K562 (cell line): ENCODE measurements around the gene HTRA3. TPM values are rescaled to one million over a fixed set of nuclear protein-coding genes. Genes with fewer than 3 reads are reported as not detected.

Experiments
- ATAC-seq: fragments of 200-7000 bp; cut with Tn5 transposase; 3 replicates; pipeline ENCODE4 v1.9.1; 2020; ENCODE audit warnings: moderate library complexity
- BruUV-seq: library from RNA; stranded (reverse); fragments of 400-500 nt; replicated peaks from 2 replicates; lab custom pipeline; 2021; lab: Mats Ljungman, UMichigan
- CTCF ChIA-PET: fragments of 300-600 bp; formaldehyde crosslinking; extraction: SDS; loops from one replicate; lab custom pipeline; 2021; ENCODE audit warnings: low intra/inter-chr PET ratio; lab: Yijun Ruan, JAX
- POLR2A ChIA-PET: fragments of 300-600, 350-650 bp; sonication (Branson Sonifier 250); formaldehyde crosslinking; extraction: SDS; loops from one replicate; lab custom pipeline; 2021; ENCODE audit warnings: antibody characterized with exemption, inconsistent platforms; lab: Yijun Ruan, JAX
- DNase-seq, 4 experiments: peaks; one replicate each; pipeline versions ENCODE4 v3.0.0 to v3.0.0-alpha.2; 2011 to 2018; ENCODE audit warnings: low spot score in 3 of 4, mixed read lengths in 3 of 4; ENCODE audit errors: extremely low read depth in 1 of 4
- FAIRE-seq: peaks from 2 replicates; lab custom pipeline; 2011; peaks lifted over from hg19 to GRCh38; lab: Jason Lieb, UNC
- H2AFZ ChIP-seq: 2 replicates; pipeline ENCODE4 v1.6.0; 2011; ENCODE audit warnings: low read depth, low read length, control low read depth, inconsistent platforms
- H3K27ac ChIP-seq: fragments of 200-600 bp; 3 replicates; pipeline ENCODE4 v1.8.0; 2011; ENCODE audit warnings: low read depth, mild to moderate bottlenecking, control low read depth, inconsistent platforms, low read length, moderate library complexity, mixed read lengths; ENCODE audit errors: extremely low read depth
- H3K27me3 ChIP-seq, 2 experiments: fragments of 300-600 bp in 1 of 2; 2 replicates in 1 of 2; 3 replicates in 1 of 2; pipeline versions ENCODE4 v1.6.0 to v1.8.0; 2011; ENCODE audit warnings: inconsistent platforms in 2 of 2, low read length in 2 of 2, mild to moderate bottlenecking in 1 of 2, mixed read lengths in 1 of 2, moderate library complexity in 1 of 2; ENCODE audit not compliant: control insufficient read depth in 2 of 2, insufficient read depth in 2 of 2
- H3K36me3 ChIP-seq: fragments of 300-600 bp; 3 replicates; pipeline ENCODE4 v1.8.0; 2011; ENCODE audit warnings: mild to moderate bottlenecking, low read length, inconsistent platforms; ENCODE audit not compliant: control insufficient read depth, insufficient read depth
- H3K4me1 ChIP-seq, 2 experiments: fragments of 200-600 bp in 1 of 2; replicated peaks in 1 of 2; 2 replicates in 1 of 2; 3 replicates in 1 of 2; pipeline versions ENCODE4 v1.5.1 to v1.8.0; 2011; ENCODE audit warnings: inconsistent platforms in 2 of 2, low read length in 2 of 2, mild to moderate bottlenecking in 1 of 2, mixed read lengths in 1 of 2, moderate library complexity in 1 of 2; ENCODE audit not compliant: control insufficient read depth in 2 of 2, insufficient read depth in 2 of 2
- H3K4me2 ChIP-seq: 2 replicates; pipeline ENCODE4 v1.6.1; 2011; ENCODE audit warnings: low read length, control low read depth, inconsistent platforms, mixed read lengths; ENCODE audit not compliant: insufficient read depth
- H3K4me3 ChIP-seq: fragments of 200-600 bp; sonication (generic), shearing (Covaris generic); 2 replicates; pipeline ENCODE4 v1.5.1; 2016; ENCODE audit warnings: control low read depth, inconsistent platforms
- H3K79me2 ChIP-seq: fragments of 200-600 bp; 3 replicates; pipeline ENCODE4 v1.8.0; 2011; ENCODE audit warnings: low read length, inconsistent platforms; ENCODE audit not compliant: control insufficient read depth, insufficient read depth
- H3K9ac ChIP-seq, 2 experiments: 2 replicates each; pipeline versions ENCODE4 v1.6.0 to v1.6.1; 2011; ENCODE audit warnings: low read depth in 2 of 2, low read length in 2 of 2, control low read depth in 1 of 2, inconsistent platforms in 1 of 2, mild to moderate bottlenecking in 1 of 2, mixed read lengths in 1 of 2; ENCODE audit not compliant: insufficient read depth in 1 of 2
- H3K9me1 ChIP-seq: one replicate; pipeline ENCODE4 v1.6.0; 2011; ENCODE audit warnings: inconsistent platforms, mild to moderate bottlenecking, low read length, moderate library complexity; ENCODE audit not compliant: control insufficient read depth, insufficient read depth
- H3K9me3 ChIP-seq: replicated peaks from 2 replicates; pipeline ENCODE4 v1.5.1; 2011; ENCODE audit warnings: low read depth, low read length, inconsistent platforms; ENCODE audit not compliant: control insufficient read depth, insufficient read depth
- H4K20me1 ChIP-seq: replicated peaks from 2 replicates; pipeline ENCODE4 v1.6.1; 2011; ENCODE audit warnings: low read length, inconsistent platforms, mixed read lengths; ENCODE audit not compliant: control insufficient read depth, insufficient read depth
- BCOR ChIP-seq: fragments of 450-650 bp; IDR thresholded peaks from 2 replicates; pipeline ENCODE4 v1.6.1; 2016
- CHD1 ChIP-seq: fragments of 200-600 bp; sonication (generic); IDR thresholded peaks from one replicate; pipeline ENCODE4 v1.6.1; 2012; ENCODE audit warnings: mild to moderate bottlenecking, moderate library complexity, low read length, inconsistent platforms
- EHMT2 ChIP-seq: fragments of 450-650 bp; IDR thresholded peaks from 2 replicates; pipeline ENCODE4 v1.6.1; 2018; ENCODE audit warnings: antibody characterized with exemption
- EWSR1 ChIP-seq: fragments of 450-650 bp; IDR thresholded peaks from 2 replicates; pipeline ENCODE4 v1.6.1; 2018; ENCODE audit warnings: borderline replicate concordance, mild to moderate bottlenecking, low read depth, moderate library complexity; ENCODE audit not compliant: partially characterized antibody
- FUS ChIP-seq: fragments of 200-400 bp; formaldehyde crosslinking; optimal IDR thresholded peaks from 2 replicates; pipeline ENCODE3; 2017; ENCODE audit warnings: low read depth, low read length
- NCOA4 ChIP-seq: fragments of 450-650 bp; IDR thresholded peaks from 2 replicates; pipeline ENCODE4 v1.6.1; 2018; ENCODE audit warnings: mild to moderate bottlenecking; ENCODE audit not compliant: partially characterized antibody
- NFE2L1 ChIP-seq: fragments of 450-650 bp; IDR thresholded peaks from 2 replicates; pipeline ENCODE4 v1.6.1; 2016; ENCODE audit warnings: missing genetic modification characterization, low read depth, mild to moderate bottlenecking, missing compliant biosample characterization, moderate library complexity, borderline replicate concordance
- SAFB ChIP-seq: fragments of 200-400 bp; formaldehyde crosslinking; IDR thresholded peaks from 2 replicates; pipeline ENCODE4 v1.6.1; 2017; ENCODE audit warnings: low read depth, low read length, borderline replicate concordance
- ZMIZ1 ChIP-seq, 2 experiments: fragments of 150-350 bp in 1 of 2; IDR thresholded peaks; 2 replicates each; pipeline ENCODE4 v1.6.1; 2012 to 2016; ENCODE audit warnings: low read depth in 2 of 2, low read length in 2 of 2, mild to moderate bottlenecking in 1 of 2, moderate library complexity in 1 of 2
- WGBS: fragments of 100-300 bp; shearing (Covaris generic); methylation state at CpG from one replicate; pipeline ENCODE4 v1.1.6; 2016; ENCODE audit warnings: low coverage, mixed read lengths; ENCODE audit not compliant: insufficient coverage; ENCODE audit errors: missing lambda C conversion rate; 5-methylcytosine and 5-hydroxymethylcytosine counted together
- in situ Hi-C: fragments of 300-500 bp; cut with MboI; formaldehyde crosslinking; loops from 4 replicates; pipeline ENCODE4 v1.15.0; 2018; ENCODE audit warnings: inconsistent platforms, mixed read lengths
- intact Hi-C: fragments of 100-400 bp; cut with micrococcal nuclease; formaldehyde crosslinking; loops from 2 replicates; pipeline ENCODE4 v1.14.2; 2022
- polyA plus RNA-seq, 8 experiments: library from polyadenylated mRNA; depleted of rRNA in 4 of 8; stranded (reverse) in 5 of 8; unstranded in 3 of 8; fragments of >200 nt; fragmentation: Nextera tagmentation in 2 of 8; fragmentation: Illumina TruSeq in 1 of 8; extraction: Ambion mirVana in 2 of 8; extraction: Trizol in 1 of 8; gene quantifications; 2 replicates each; pipeline versions ENCODE4 v1.2.1 to v1.2.3, GENCODE V29; 2011 to 2014; ENCODE audit warnings: inconsistent platforms in 1 of 8, missing spikeins in 1 of 8
- total RNA-seq, 7 experiments: library from RNA; depleted of rRNA in 6 of 7; stranded (reverse); fragments of >200 nt in 6 of 7; fragmentation: Illumina TruSeq in 2 of 7; extraction: Trizol in 2 of 7; gene quantifications; 2 replicates each; pipeline versions ENCODE4 v1.2.1 to v1.2.3, GENCODE V29; 2011 to 2021; ENCODE audit warnings: low replicate concordance in 1 of 7

The HTRA3 gene
- total and polyA plus RNA-seq, 9 of the 15 experiments (the other 6 are each of a cell fraction or from before 2014, with no cell fraction given), result 0.04 TPM; not detected in 8

GRCh38 chr4:8240211-8241041 is 29.1 kb upstream of the HTRA3 start (continued):
- no peak for TF ChIP-seq EWSR1
- TF ChIP-seq BCOR, result no peak

- FAIRE-seq (no peak), DNase-seq (no peak), ATAC-seq (no peak)
- Histone ChIP-seq H3K27ac (no peak overlapping the region), H3K79me2 (no peaks in the 10 kb centered on the region), H3K9ac (no peak overlapping the region), H3K4me2 (no peak overlapping the region), H2AFZ (no peak overlapping the region), H3K9me1 (no peaks in the 10 kb centered on the region), H3K27me3 (peaks cover 0 to 33% of the 10 kb centered on the region in 2 experiments; a peak in 2 of 5 replicates), H3K4me3 (no peak overlapping the region), H4K20me1 (peaks cover 4% of the 10 kb centered on the region; the same call in 1 of the 2 replicates), H3K4me1 (peaks cover 6 to 23% of the 10 kb centered on the region in 2 experiments; a peak in 3 of 5 replicates), H3K36me3 (no peaks in the 10 kb centered on the region), H3K9me3 (no peaks in the 10 kb centered on the region)
- ChIA-PET POLR2A (interaction anchor here (1.0 kb wide), 1 partner anchor 170 kb away, joined by 3 read pairs; no protein-coding TSS in a partner anchor), CTCF (interaction anchor here (0.7 to 4.9 kb wide), 6 partner anchors 81 to 353 kb away, joined by 3 to 69 read pairs (median 4); no protein-coding TSS in a partner anchor)
- in situ Hi-C loops, result loop anchor here (5.0 kb wide), 1 partner anchor 161 kb away; no protein-coding TSS in a partner anchor
- intact Hi-C loops, result loop anchor here (10.0 kb wide), 1 partner anchor 64 kb away; no protein-coding TSS in a partner anchor
- TF ChIP-seq SAFB (no peak), EHMT2 (no peak), ZMIZ1 (IDR thresholded peaks at IDR 0.05; ENCODE audit: low read depth in 2 of 2, low read length in 2 of 2) (no peak), NCOA4 (no peak), CHD1 (no peak), NFE2L1 (tag) (no peak), FUS (no peak)
- 27% methylated on average over 13 of the region's 14 CpGs for WGBS
- BruUV-seq, result no TSS peak
These were observed 28.3 kb upstream of the HTRA3 start for GRCh38 chr4:8241211-8241779.
